ENCODE measurements around the gene CADM2. TPM values are rescaled to one million over a fixed set of nuclear protein-coding genes. Genes with fewer than 3 reads are reported as not detected.

Gene CADM2
- total RNA-seq, 1 experiment from 2014 or later, result 3.7 TPM

GRCh38 chr3:85851071-85851470 lies 892.3 kb downstream of the CADM2 start:
- no peaks in the 10 kb centered on the region for H3K36me3 ChIP-seq (ENCODE audit: insufficient read depth, low read length, poor library complexity, severe bottlenecking)
- H3K4me1 ChIP-seq (ENCODE audit: insufficient read depth, low read length, poor library complexity, severe bottlenecking), result no peaks in the 10 kb centered on the region
- peak; percentile 1 for DNase-seq (ENCODE audit: low spot score)
- intact Hi-C loops (cut with micrococcal nuclease; ENCODE audit: unreplicated experiment), result no loop called here
- H3K27me3 ChIP-seq (replicated peaks; ENCODE audit: insufficient read depth, low read depth, low read length, poor library complexity), result no peaks in the 10 kb centered on the region
- ChIA-PET POLR2A (ENCODE audit: low non-redundant PET) (no interaction called here), CTCF (no interaction called here)
- TF ChIP-seq CTCF (conservative IDR thresholded peaks at IDR 0.05; ENCODE audit: low read depth, low read length), result no peak
- no peak for TF ChIP-seq EZH2 (IDR thresholded peaks at IDR 0.05; ENCODE audit: borderline replicate concordance, low read depth, low read length, poor library complexity, severe bottlenecking)
- H3K9me3 ChIP-seq (ENCODE audit: low read depth, low read length, poor library complexity, severe bottlenecking), result no peaks in the 10 kb centered on the region
- H3K27ac ChIP-seq (ENCODE audit: low read depth, low read length, poor library complexity, severe bottlenecking), result no peak overlapping the region
- no TSS peak for BruUV-seq (replicated peaks)
- H3K4me3 ChIP-seq (ENCODE audit: low read depth, low read length, poor library complexity, severe bottlenecking), result no peak overlapping the region

GRCh38 chr3:85853805-85854204 lies 895.0 kb downstream of the CADM2 start:
- no peak for DNase-seq (ENCODE audit: low spot score)
- ChIA-PET CTCF (no interaction called here), POLR2A (ENCODE audit: low non-redundant PET) (no interaction called here)
- Histone ChIP-seq H3K4me3 (ENCODE audit: low read depth, low read length, poor library complexity, severe bottlenecking) (no peak overlapping the region), H3K27ac (ENCODE audit: low read depth, low read length, poor library complexity, severe bottlenecking) (no peak overlapping the region), H3K4me1 (ENCODE audit: insufficient read depth, low read length, poor library complexity, severe bottlenecking) (no peaks in the 10 kb centered on the region), H3K9me3 (ENCODE audit: low read depth, low read length, poor library complexity, severe bottlenecking) (no peaks in the 10 kb centered on the region), H3K36me3 (ENCODE audit: insufficient read depth, low read length, poor library complexity, severe bottlenecking) (no peaks in the 10 kb centered on the region), H3K27me3 (replicated peaks; ENCODE audit: insufficient read depth, low read depth, low read length, poor library complexity) (no peaks in the 10 kb centered on the region)
- intact Hi-C loops (cut with micrococcal nuclease; ENCODE audit: unreplicated experiment), result no loop called here
- BruUV-seq (replicated peaks), result no TSS peak
- no peak for TF ChIP-seq CTCF (conservative IDR thresholded peaks at IDR 0.05; ENCODE audit: low read depth, low read length)

DNA sequence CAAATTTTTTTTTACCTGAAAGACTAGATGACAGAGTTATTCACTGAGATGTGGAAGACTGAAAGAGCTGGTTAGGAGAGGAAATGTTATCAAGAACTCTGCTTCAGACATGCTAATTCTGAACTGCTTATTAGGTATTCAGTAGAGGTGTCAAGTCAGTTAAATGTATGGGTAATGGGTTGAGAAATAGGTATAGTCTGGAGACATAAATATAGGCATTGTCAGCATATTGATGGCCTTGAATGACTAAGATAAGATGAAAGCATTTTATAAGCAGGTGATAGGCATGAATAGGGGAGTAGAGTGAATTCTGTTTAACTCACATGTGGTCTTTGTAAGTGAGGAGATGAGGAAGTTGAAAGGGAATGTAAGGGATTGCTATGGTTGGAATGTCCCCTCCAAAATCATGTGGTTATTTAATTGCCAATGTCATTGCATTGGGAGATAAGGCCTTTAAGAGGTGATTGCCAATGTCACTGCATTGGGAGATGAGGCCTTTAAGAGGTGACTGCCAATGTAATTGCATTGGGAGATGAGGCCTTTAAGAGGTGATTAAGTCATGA lies 904.2 kb downstream of the CADM2 start:
- POLR2A ChIA-PET (ENCODE audit: low non-redundant PET), result no interaction called here
- no peaks in the 10 kb centered on the region for H3K9me3 ChIP-seq (ENCODE audit: low read depth, low read length, poor library complexity, severe bottlenecking)
- no peak overlapping the region for H3K27ac ChIP-seq (ENCODE audit: low read depth, low read length, poor library complexity, severe bottlenecking)
- no peak overlapping the region for H3K4me3 ChIP-seq (ENCODE audit: low read depth, low read length, poor library complexity, severe bottlenecking)
- CTCF ChIA-PET, result no interaction called here
- no peaks in the 10 kb centered on the region for H3K27me3 ChIP-seq (replicated peaks; ENCODE audit: insufficient read depth, low read depth, low read length, poor library complexity)
- intact Hi-C loops (cut with micrococcal nuclease; ENCODE audit: unreplicated experiment), result no loop called here
- H3K36me3 ChIP-seq (ENCODE audit: insufficient read depth, low read length, poor library complexity, severe bottlenecking), result no peaks in the 10 kb centered on the region
- no TSS peak for BruUV-seq (replicated peaks)
- no peak for DNase-seq (ENCODE audit: low spot score)
- TF ChIP-seq EZH2 (IDR thresholded peaks at IDR 0.05; ENCODE audit: borderline replicate concordance, low read depth, low read length, poor library complexity, severe bottlenecking) (no peak), CTCF (conservative IDR thresholded peaks at IDR 0.05; ENCODE audit: low read depth, low read length) (no peak)
- H3K4me1 ChIP-seq (ENCODE audit: insufficient read depth, low read length, poor library complexity, severe bottlenecking), result no peaks in the 10 kb centered on the region

Data from A673 (cell line).